ENCODE measurements around the gene CLTC. TPM values are rescaled to one million over a fixed set of nuclear protein-coding genes. Genes with fewer than 3 reads are reported as not detected.
A peak's percentile ranks its signal among the peaks of the same experiment; 100 is the strongest.

CLTC gene
- total and polyA plus RNA-seq, 2 experiments from 2014 or later, result 169 to 439 TPM

- no peaks in the 10 kb centered on the region for H3K36me3 ChIP-seq (ENCODE audit: low read depth)
- in situ Hi-C loops (cut with MboI), result no loop called here
- peaks cover 15% of the 10 kb centered on the region for H3F3A ChIP-seq (ENCODE audit: insufficient read depth)
- no peak overlapping the region for H2AFZ ChIP-seq
- 96 to 98% methylated on average over 7 of the region's 7 CpGs for WGBS, 2 experiments (ENCODE audit: low coverage in 1 of 2, low lambda C conversion rate in 2 of 2, missing lambda C conversion rate in 2 of 2)
- peaks cover 33% of the 10 kb centered on the region for H3K79me2 ChIP-seq (ENCODE audit: insufficient read depth)
- no peak overlapping the region for H3K27ac ChIP-seq
- H3K4me2 ChIP-seq (ENCODE audit: unreplicated experiment), result no peak overlapping the region
- peaks cover 8% of the 10 kb centered on the region; the same call in 1 of the 2 replicates for H3K4me1 ChIP-seq (ENCODE audit: insufficient read depth)
- DNase-seq, result no peak
- no peak overlapping the region for H3K4me3 ChIP-seq
- peaks cover 3% of the 10 kb centered on the region for H4K20me1 ChIP-seq (ENCODE audit: insufficient read depth)
- no peaks in the 10 kb centered on the region for H3K27me3 ChIP-seq (replicated peaks; ENCODE audit: insufficient read depth)
- H3K9me2 ChIP-seq (ENCODE audit: insufficient read depth), result no peaks in the 10 kb centered on the region
- H3K9me3 ChIP-seq (ENCODE audit: low read depth), result no peaks in the 10 kb centered on the region
- TF ChIP-seq EZH2 (IDR thresholded peaks at IDR 0.05; ENCODE audit: insufficient read depth, poor library complexity, severe bottlenecking) (no peak), EZH2phosphoT487 (IDR thresholded peaks at IDR 0.05; ENCODE audit: insufficient read depth, low read depth) (no peak)
- H3K9ac ChIP-seq, result no peak overlapping the region
These were observed 3.3 kb upstream of the CLTC start for GRCh38 chr17:59616253-59616920.

GRCh38 chr17:59617156-59617732 is 2.5 kb upstream of the CLTC start:
- Histone ChIP-seq H3K79me2 (ENCODE audit: insufficient read depth) (peaks cover 42% of the 10 kb centered on the region), H3F3A (ENCODE audit: insufficient read depth) (peaks cover 23% of the 10 kb centered on the region), H3K27me3 (replicated peaks; ENCODE audit: insufficient read depth) (no peaks in the 10 kb centered on the region), H3K27ac (peak overlapping the region; percentile 99), H3K36me3 (ENCODE audit: low read depth) (no peaks in the 10 kb centered on the region), H3K9me2 (ENCODE audit: insufficient read depth) (no peaks in the 10 kb centered on the region), H2AFZ (peak overlapping the region; percentile 65), H3K9ac (peak overlapping the region; percentile 100), H4K20me1 (ENCODE audit: insufficient read depth) (peaks cover 9% of the 10 kb centered on the region), H3K4me3 (no peak overlapping the region), H3K9me3 (ENCODE audit: low read depth) (no peaks in the 10 kb centered on the region), H3K4me2 (ENCODE audit: unreplicated experiment) (peak overlapping the region; percentile 99), H3K4me1 (ENCODE audit: insufficient read depth) (peaks cover 17% of the 10 kb centered on the region)
- TF ChIP-seq EZH2phosphoT487 (IDR thresholded peaks at IDR 0.05; ENCODE audit: insufficient read depth, low read depth) (no peak), EZH2 (IDR thresholded peaks at IDR 0.05; ENCODE audit: insufficient read depth, poor library complexity, severe bottlenecking) (no peak)
- WGBS, 2 experiments (ENCODE audit: low coverage in 1 of 2, low lambda C conversion rate in 2 of 2, missing lambda C conversion rate in 2 of 2), result 100% methylated on average over 1 of the region's 1 CpG
- DNase-seq, result no peak
- in situ Hi-C loops (cut with MboI), result no loop called here

GRCh38 chr17:59619035-59619297 is 729 bp upstream of the CLTC start:
- peaks cover 34% of the 10 kb centered on the region for H3K4me1 ChIP-seq (ENCODE audit: insufficient read depth)
- H3K9ac ChIP-seq, result peak overlapping the region; percentile 100
- H3K79me2 ChIP-seq (ENCODE audit: insufficient read depth), result peaks cover 59% of the 10 kb centered on the region
- no peaks in the 10 kb centered on the region for H3K9me2 ChIP-seq (ENCODE audit: insufficient read depth)
- H3K27ac ChIP-seq, result peak overlapping the region; percentile 99
- H3K36me3 ChIP-seq (ENCODE audit: low read depth), result no peaks in the 10 kb centered on the region; the same call in 1 of the 2 replicates
- no peak for DNase-seq
- in situ Hi-C loops (cut with MboI), result no loop called here
- peak overlapping the region; percentile 99 for H3K4me2 ChIP-seq (ENCODE audit: unreplicated experiment)
- peaks cover 36% of the 10 kb centered on the region for H3F3A ChIP-seq (ENCODE audit: insufficient read depth)
- TF ChIP-seq EZH2phosphoT487 (IDR thresholded peaks at IDR 0.05; ENCODE audit: insufficient read depth, low read depth) (no peak), EZH2 (IDR thresholded peaks at IDR 0.05; ENCODE audit: insufficient read depth, poor library complexity, severe bottlenecking) (no peak)
- 0 to 1% methylated on average over 11 of the region's 11 CpGs for WGBS, 2 experiments (ENCODE audit: low coverage in 1 of 2, low lambda C conversion rate in 2 of 2, missing lambda C conversion rate in 2 of 2)
- peak overlapping the region; percentile 99 for H3K4me3 ChIP-seq
- peak overlapping the region; percentile 65 for H2AFZ ChIP-seq
- no peaks in the 10 kb centered on the region for H3K27me3 ChIP-seq (replicated peaks; ENCODE audit: insufficient read depth)
- H3K9me3 ChIP-seq (ENCODE audit: low read depth), result no peaks in the 10 kb centered on the region
- peaks cover 25% of the 10 kb centered on the region for H4K20me1 ChIP-seq (ENCODE audit: insufficient read depth)

DNA sequence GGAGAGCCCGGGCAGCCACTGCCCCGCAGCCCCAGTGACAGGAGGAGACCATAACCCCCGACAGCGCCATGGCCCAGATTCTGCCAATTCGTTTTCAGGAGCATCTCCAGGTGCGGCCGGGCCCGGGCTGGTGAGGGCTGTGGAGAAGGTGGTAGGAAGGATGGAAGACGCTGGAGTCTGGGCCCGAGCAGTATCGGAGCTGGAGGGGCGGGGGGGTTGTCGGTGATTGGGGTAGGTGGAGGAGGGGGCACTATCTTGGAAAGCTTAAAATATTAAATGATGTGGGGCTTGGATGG is 317 bp downstream of the CLTC start:
- TF ChIP-seq EZH2 (IDR thresholded peaks at IDR 0.05; ENCODE audit: insufficient read depth, poor library complexity, severe bottlenecking) (no peak), EZH2phosphoT487 (IDR thresholded peaks at IDR 0.05; ENCODE audit: insufficient read depth, low read depth) (no peak)
- Histone ChIP-seq H4K20me1 (ENCODE audit: insufficient read depth) (peaks cover 32% of the 10 kb centered on the region), H3K79me2 (ENCODE audit: insufficient read depth) (peaks cover 69% of the 10 kb centered on the region), H3K9me3 (ENCODE audit: low read depth) (no peaks in the 10 kb centered on the region), H3F3A (ENCODE audit: insufficient read depth) (peaks cover 38% of the 10 kb centered on the region), H2AFZ (peak overlapping the region; percentile 65), H3K9ac (peak overlapping the region; percentile 100), H3K9me2 (ENCODE audit: insufficient read depth) (no peaks in the 10 kb centered on the region), H3K36me3 (ENCODE audit: low read depth) (no peaks in the 10 kb centered on the region; the same call in 1 of the 2 replicates), H3K27me3 (replicated peaks; ENCODE audit: insufficient read depth) (no peaks in the 10 kb centered on the region), H3K4me3 (peak overlapping the region; percentile 99), H3K4me1 (ENCODE audit: insufficient read depth) (peaks cover 41% of the 10 kb centered on the region), H3K4me2 (ENCODE audit: unreplicated experiment) (peak overlapping the region; percentile 99), H3K27ac (peak overlapping the region; percentile 99)
- in situ Hi-C loops (cut with MboI), result no loop called here
- DNase-seq, result no peak
- WGBS, 2 experiments (ENCODE audit: low coverage in 1 of 2, low lambda C conversion rate in 2 of 2, missing lambda C conversion rate in 2 of 2), result 1 to 2% methylated on average over 8 to 13 of the region's 13 CpGs

Data from GM23248 (cell line).